Measurements from ENCODE around the gene SLC25A42. TPM values are rescaled to one million over a fixed set of nuclear protein-coding genes. Genes with fewer than 3 reads are reported as not detected.

The SLC25A42 gene
- total and polyA plus RNA-seq, 2 experiments from 2014 or later, result 5.9 to 6.9 TPM

- Histone ChIP-seq H3K36me3 (ENCODE audit: low read depth) (no peaks in the 10 kb centered on the region), H3K79me2 (ENCODE audit: insufficient read depth) (no peaks in the 10 kb centered on the region), H3K27ac (no peak overlapping the region), H3K9me3 (ENCODE audit: low read depth) (no peaks in the 10 kb centered on the region), H3K4me1 (ENCODE audit: insufficient read depth) (peaks cover 12% of the 10 kb centered on the region), H3K9ac (peak overlapping the region; percentile 54), H4K20me1 (ENCODE audit: insufficient read depth) (no peaks in the 10 kb centered on the region), H3K9me2 (ENCODE audit: insufficient read depth) (no peaks in the 10 kb centered on the region), H2AFZ (peak overlapping the region; percentile 34), H3K4me2 (ENCODE audit: unreplicated experiment) (peak overlapping the region; percentile 64), H3F3A (ENCODE audit: insufficient read depth) (peaks cover 11% of the 10 kb centered on the region), H3K27me3 (replicated peaks; ENCODE audit: insufficient read depth) (no peaks in the 10 kb centered on the region), H3K4me3 (peak overlapping the region; percentile 60; the same call in 1 of the 2 replicates)
- TF ChIP-seq EZH2phosphoT487 (IDR thresholded peaks at IDR 0.05; ENCODE audit: insufficient read depth, low read depth) (no peak), EZH2 (IDR thresholded peaks at IDR 0.05; ENCODE audit: insufficient read depth, poor library complexity, severe bottlenecking) (no peak)
- peak; percentile 63 for DNase-seq
- in situ Hi-C loops (cut with MboI), result no loop called here
- WGBS, 2 experiments (ENCODE audit: low coverage in 1 of 2, low lambda C conversion rate in 2 of 2, missing lambda C conversion rate in 2 of 2), result 65 to 71% methylated on average over 4 of the region's 4 CpGs
Observed at GRCh38 chr19:19062454-19063182, 1.2 kb upstream of the SLC25A42 start.

- H2AFZ ChIP-seq, result peak overlapping the region; percentile 61
- peak overlapping the region; percentile 80 for H3K4me3 ChIP-seq
- TF ChIP-seq EZH2 (IDR thresholded peaks at IDR 0.05; ENCODE audit: insufficient read depth, poor library complexity, severe bottlenecking) (no peak), EZH2phosphoT487 (IDR thresholded peaks at IDR 0.05; ENCODE audit: insufficient read depth, low read depth) (no peak)
- H3K36me3 ChIP-seq (ENCODE audit: low read depth), result no peaks in the 10 kb centered on the region
- H4K20me1 ChIP-seq (ENCODE audit: insufficient read depth), result no peaks in the 10 kb centered on the region
- no peak for DNase-seq
- H3K27me3 ChIP-seq (replicated peaks; ENCODE audit: insufficient read depth), result no peaks in the 10 kb centered on the region
- WGBS, 2 experiments (ENCODE audit: low coverage in 1 of 2, low lambda C conversion rate in 2 of 2, missing lambda C conversion rate in 2 of 2), result 1 to 3% methylated on average over 13 to 29 of the region's 29 CpGs
- no peaks in the 10 kb centered on the region for H3K79me2 ChIP-seq (ENCODE audit: insufficient read depth)
- H3K9ac ChIP-seq, result peak overlapping the region; percentile 73
- H3K9me3 ChIP-seq (ENCODE audit: low read depth), result no peaks in the 10 kb centered on the region
- in situ Hi-C loops (cut with MboI), result no loop called here
- H3K27ac ChIP-seq, result no peak overlapping the region
- H3F3A ChIP-seq (ENCODE audit: insufficient read depth), result peaks cover 11% of the 10 kb centered on the region
- H3K4me2 ChIP-seq (ENCODE audit: unreplicated experiment), result peak overlapping the region; percentile 81
- H3K4me1 ChIP-seq (ENCODE audit: insufficient read depth), result peaks cover 12% of the 10 kb centered on the region
- no peaks in the 10 kb centered on the region for H3K9me2 ChIP-seq (ENCODE audit: insufficient read depth)
Observed at GRCh38 chr19:19064098-19064722, 416 bp downstream of the SLC25A42 start.

GRCh38 chr19:19064811-19065745 is 1.3 kb downstream of the SLC25A42 start:
- no peak for TF ChIP-seq EZH2 (IDR thresholded peaks at IDR 0.05; ENCODE audit: insufficient read depth, poor library complexity, severe bottlenecking)
- TF ChIP-seq EZH2phosphoT487 (IDR thresholded peaks at IDR 0.05; ENCODE audit: insufficient read depth, low read depth), result no peak
- H3K27me3 ChIP-seq (replicated peaks; ENCODE audit: insufficient read depth), result no peaks in the 10 kb centered on the region
- peaks cover 11% of the 10 kb centered on the region for H3F3A ChIP-seq (ENCODE audit: insufficient read depth)
- H2AFZ ChIP-seq, result peak overlapping the region; percentile 61
- H3K9ac ChIP-seq, result peak overlapping the region; percentile 73
- no peaks in the 10 kb centered on the region for H3K36me3 ChIP-seq (ENCODE audit: low read depth)
- H3K79me2 ChIP-seq (ENCODE audit: insufficient read depth), result no peaks in the 10 kb centered on the region
- 9 to 10% methylated on average over 25 of the region's 25 CpGs for WGBS, 2 experiments (ENCODE audit: low coverage in 1 of 2, low lambda C conversion rate in 2 of 2, missing lambda C conversion rate in 2 of 2)
- in situ Hi-C loops (cut with MboI), result no loop called here
- H4K20me1 ChIP-seq (ENCODE audit: insufficient read depth), result no peaks in the 10 kb centered on the region
- DNase-seq, result peak; percentile 42
- H3K9me3 ChIP-seq (ENCODE audit: low read depth), result no peaks in the 10 kb centered on the region
- H3K27ac ChIP-seq, result no peak overlapping the region
- H3K4me1 ChIP-seq (ENCODE audit: insufficient read depth), result peaks cover 12% of the 10 kb centered on the region
- H3K4me3 ChIP-seq, result peak overlapping the region; percentile 80
- H3K9me2 ChIP-seq (ENCODE audit: insufficient read depth), result no peaks in the 10 kb centered on the region
- peak overlapping the region; percentile 81 for H3K4me2 ChIP-seq (ENCODE audit: unreplicated experiment)

Measured in GM23248 (cell line).